NCI-H128 (cell line): ENCODE data around the gene DLG1.
"Not testable (repeated sequence)": the region's sequence is repeated elsewhere in the genome, so short reads cannot be mapped to it uniquely, and the experiment has no call there.

Experiments used
- DNase-seq: peaks from one replicate; lab custom pipeline; 2025; ENCODE audit not compliant: unreplicated experiment; lab: John Stamatoyannopoulos, UW

The DLG1 gene

DNA sequence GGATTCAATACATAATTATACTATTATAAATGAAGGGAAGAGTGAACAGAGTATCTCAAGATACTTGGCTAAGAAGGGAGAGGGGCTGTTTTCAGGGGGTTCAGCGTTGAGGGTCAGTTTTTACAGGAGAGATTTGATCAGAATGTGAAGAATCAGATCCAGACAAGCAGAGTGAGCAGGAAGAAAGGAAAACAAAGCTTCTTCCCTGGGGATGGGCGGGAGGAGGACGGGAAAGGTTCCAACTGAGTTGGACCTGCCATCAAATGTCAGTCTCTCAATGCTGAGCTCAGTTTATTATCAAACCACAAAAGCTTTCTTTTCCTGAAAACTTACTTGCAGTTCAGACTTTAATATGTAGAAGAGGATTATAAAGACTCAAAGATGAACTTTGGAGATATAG, 262.8 kb downstream of the DLG1 start:
- no peak for DNase-seq

DNA sequence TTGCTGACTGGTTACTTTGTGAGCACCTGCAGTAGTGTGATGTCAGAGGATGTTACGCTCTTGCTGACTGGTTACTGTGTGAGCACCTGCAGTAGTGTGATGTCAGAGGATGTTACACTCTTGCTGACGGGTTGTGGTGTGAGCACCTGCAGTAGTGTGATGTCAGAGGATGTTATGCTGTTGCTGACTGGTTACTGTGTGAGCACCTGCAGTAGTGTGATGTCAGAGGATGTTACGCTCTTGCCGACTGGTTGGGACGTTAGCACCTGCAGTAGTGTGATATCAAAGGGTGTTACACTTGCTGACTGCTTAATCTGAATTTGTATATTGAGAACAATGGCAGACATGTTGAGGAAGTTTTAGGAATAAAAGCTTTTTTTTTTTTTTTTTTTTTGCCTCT, 263.6 kb downstream of the DLG1 start:
- not testable (repeated sequence) for DNase-seq

DNA sequence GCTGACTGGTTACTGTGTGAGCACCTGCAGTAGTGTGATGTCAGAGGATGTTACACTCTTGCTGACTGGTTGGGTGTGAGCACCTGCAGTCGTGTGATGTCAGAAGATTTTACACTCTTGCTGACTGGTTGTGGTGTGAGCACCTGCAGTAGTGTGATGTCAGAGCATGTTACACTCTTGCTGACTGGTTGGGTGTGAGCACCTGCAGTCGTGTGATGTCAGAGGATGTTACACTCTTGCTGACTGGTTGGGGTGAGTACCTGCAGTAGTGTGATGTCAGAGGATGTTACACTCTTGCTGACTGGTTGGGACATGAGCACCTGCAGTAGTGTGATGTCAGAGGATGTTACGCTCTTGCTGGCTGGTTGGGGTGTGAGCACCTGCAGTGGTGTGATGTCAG, 264.6 kb downstream of the DLG1 start:
- DNase-seq: not testable (repeated sequence)

DNA sequence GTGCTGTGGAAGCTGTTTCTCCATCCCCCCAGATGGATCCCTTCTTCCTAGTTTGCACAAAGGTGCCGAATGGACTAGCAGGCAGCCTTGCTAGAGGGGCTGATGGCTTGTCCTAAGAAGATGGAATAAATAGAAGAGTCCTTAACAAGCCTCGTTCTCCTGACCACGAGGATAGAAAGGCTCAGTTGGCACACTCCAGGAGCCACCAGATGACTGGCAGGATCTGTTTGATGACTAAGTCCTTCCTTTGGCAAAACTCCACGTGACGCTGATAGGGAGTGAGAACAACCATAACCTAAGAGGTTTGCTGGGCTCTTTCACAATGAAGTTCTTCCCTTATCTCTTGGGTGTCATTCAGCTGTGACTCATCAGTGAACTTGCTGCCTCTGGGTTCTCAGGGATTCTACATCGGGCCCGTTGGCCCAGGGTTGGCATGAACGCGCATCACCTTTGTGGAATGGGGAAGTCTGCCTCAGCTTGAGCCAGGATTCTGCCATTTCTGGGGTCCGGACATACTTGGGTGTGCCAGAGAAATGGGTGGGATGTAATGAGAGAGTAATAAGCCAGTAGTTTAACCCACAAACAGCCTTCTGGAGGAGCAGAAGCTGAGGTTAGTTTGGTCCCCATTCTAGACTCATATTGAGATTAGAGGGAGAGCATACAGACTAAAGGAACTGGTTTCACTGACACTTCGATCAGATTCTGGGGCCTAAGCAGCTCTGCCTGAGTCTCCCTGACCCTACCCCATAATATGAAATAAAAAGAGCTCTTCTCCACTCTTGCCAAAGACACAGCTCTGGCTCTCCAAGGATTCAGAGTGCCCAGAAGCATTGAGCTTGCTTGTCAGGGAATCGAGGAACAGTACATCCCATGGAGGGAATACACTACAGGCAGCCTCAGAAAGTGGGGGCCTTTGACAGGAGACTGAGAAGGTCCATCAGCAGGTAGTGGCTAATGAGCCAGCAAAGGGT, 266.8 kb downstream of the DLG1 start:
- DNase-seq: no peak

DNA sequence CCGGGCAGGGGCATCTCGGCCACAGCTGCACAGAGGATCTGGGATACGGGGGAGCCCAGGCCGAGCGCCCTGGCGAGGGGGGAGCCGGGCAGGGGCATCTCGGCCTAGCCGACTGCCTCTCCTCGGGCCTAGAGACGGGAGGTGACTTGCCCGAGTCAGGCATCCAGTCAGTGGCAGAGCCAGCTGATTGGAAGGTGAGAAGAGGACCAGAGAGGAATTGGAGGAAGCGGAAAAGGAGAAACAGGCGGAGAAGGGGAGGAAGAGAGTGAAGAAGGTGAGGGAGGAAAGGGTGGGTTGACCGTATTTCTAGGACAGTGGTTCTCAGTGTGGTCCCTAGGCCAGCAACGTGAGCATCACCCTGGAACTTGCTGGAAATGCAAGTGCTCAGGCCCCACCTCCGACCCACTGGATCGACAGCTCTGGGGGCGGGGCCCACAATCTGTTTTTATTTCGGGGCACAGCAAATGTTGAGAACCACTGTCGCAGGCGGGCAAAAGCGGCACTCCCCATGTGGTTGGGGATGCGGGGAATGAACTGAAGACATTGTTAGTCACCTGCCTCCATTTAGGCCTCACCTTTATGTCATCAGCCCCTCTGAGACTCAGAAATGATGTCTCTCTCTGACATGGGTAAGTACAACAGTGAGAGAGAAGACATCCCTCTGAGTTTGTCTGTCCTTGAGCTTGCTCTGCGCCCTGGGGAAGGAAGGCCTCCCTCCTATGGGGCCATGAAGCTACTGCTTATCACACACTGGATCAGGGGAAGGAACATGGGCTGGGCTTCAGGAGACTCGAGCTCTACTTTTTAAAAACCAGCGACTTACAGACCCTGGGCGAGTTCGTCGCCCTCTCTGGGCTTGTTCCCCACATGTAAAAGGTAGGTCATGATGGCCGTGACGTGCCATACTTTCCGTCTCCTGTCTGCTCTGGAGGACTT, 267.8 kb downstream of the DLG1 start:
- DNase-seq: no peak

DNA sequence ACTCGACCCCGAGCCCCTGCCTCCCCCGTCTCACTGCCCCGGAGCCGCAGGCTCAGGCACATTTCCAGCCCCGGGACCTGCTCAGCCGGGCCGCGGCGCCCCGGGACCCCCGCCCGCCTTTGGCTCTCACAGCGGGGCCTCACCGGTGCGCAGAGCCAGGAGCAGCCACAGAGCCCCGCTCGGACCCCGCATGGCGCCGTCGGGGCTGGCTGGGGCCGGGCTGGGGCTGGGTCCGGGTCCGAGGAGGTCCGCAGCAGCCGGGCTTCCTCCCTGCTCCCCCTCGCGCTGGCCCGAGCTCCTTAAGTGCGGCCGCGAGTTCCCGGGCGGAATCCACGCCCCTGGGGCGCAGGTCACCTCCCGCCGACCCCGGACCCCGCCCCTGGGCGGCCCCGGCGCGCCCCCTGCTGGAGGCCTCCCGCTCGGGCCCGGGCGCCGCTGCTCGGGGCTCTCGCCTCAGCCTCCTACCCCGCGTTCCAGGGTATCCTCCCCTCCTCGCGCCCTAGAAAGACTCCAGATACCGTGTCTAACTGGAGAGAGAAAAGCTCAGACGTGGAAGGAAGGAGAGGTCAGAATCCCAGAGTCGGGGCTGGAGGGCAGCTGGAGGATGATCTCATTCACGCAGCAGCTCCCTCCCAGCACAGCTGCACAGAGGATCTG, 268.8 kb downstream of the DLG1 start, which contains the start of gene MELTF:
MELTF (minus strand) TSS at position 307 of the 657 bp plus-strand sequence; CDS start at position 192, 115 bp downstream.
- no peak for DNase-seq

DNA sequence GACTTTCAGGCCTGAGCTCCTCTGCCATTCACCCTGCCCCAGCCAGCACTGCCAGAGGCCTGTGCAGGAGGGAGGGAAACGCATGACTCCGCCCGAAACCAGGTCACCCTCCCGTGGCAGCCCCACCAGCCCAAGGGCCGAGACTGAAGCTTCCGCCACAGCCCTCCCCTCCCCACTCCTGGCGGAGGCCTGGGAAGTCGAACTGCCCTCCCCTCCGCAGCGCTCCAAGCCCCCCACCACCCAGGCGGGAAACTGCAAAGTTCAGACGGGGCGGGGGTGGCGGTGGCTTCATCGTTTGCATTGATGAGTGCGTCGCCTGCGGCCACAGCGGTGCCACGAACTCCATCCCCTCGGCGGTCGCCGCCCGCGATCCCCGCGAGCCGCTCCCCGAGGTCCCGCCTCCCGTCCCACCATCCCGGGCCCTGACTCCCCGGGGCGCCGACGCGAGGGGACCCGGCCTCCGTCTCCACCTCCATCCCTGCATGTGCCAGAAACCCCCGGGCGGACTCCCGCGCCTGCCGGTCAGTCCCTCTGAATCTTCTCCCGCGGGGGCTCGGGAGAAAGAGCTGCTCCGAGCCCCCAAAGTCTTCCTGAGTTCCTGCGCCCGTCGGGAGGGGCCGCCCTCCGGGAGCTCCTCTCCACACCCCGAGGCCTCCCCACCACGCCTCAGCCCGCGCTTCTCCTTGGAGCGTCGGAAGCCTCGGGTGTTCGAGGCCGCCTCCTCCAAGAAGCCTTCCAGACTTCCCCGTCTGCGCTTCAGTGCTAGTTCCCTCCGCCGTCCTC, 269.5 kb downstream of the DLG1 start:
- DNase-seq: no peak

DNA sequence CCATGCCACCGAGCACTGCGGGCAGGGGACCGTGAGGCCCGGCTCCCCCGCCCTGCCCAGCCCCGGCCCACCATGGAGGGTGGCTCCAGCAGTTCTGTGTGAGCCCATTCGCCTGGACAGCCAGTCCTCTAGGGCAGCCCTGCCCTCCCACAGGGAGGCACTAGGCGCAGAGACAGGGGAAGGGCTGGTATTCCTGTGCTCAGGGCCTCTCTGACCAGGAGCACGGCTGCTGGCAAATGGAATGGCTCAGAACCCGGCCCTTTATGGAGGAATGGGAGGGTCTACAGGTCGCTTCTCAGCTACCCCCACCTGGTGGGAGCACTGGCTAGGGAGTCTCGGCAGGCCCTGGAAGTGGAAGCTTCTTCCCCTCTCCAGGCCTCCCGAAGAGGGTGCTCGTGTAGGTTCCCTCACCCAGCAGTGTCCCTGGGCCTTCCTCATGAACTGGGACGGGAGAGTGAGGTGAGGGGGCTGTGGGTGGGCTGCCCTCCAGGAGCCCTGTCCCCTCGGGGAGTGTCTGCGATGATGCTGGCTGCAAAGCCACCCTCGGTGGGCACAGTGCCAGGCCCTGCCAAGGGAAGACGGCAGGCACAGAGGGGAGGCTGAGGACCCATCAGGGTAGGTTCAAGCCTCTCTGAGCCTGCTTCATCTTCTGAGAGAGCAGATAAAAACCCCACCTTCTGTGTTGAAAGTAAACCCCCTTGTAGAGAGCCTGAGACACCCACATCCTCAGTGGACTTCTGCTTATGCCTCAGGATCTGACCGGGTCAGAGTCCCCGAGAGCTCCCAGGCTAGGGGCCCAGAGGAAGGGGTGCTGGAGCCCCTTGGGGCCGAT, 270.3 kb downstream of the DLG1 start:
- DNase-seq: no peak

DNA sequence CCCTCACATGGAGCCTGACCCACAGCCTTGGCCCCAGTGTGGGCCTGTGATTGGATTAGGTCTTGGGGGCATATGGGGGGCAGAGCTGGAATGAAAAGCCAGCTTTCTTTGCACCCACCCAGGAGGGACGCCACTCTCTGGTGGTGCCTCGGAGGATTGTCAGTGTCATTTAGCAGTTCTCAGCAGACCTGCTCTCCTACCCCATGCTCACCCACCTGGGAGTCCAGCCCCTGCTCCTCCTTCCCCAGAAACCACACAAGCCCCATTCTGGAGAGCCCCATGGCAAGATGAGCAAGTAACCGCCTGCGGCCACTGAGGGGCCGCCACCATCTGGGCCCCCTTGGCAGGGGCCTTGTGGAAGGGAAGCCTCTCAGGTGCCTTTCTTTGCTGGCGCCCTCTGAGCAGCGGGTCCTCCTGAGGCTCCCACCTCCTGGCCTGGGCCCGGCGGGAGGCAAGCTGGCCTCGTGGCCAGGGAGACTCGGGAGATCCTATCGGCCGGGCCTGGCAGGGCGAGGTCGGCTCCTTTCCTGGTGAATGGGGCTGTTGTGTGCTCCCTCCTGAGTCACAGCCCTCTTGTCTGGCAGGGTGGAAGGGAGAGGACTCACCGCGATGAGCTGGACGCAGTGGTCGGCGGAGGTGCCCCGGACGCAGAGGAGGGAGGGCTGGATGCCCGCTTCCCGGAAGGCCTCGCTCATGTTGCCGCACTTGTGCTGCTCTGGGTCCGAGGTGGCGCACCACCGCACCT, 271.1 kb downstream of the DLG1 start:
- DNase-seq: no peak

DNA sequence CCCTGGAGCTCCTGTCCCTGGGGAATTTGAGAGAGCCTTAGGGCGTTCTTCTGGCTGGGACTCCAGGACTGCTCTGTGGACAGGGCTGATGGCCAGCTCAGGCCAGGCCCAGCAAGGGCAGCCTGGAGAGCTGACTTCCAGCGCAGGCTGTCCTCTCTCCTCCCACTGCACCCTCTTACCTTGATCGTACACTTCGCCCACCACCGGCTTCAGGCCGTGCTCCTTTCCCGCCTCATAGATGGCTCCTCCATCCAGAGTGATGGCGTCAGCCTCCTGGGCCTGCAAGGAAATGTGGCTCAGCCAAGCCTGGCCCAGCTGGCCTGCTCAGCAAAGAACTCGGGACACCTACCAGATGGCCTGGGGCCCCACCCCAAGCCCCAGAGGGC, 271.9 kb downstream of the DLG1 start:
- DNase-seq: no peak

DNA sequence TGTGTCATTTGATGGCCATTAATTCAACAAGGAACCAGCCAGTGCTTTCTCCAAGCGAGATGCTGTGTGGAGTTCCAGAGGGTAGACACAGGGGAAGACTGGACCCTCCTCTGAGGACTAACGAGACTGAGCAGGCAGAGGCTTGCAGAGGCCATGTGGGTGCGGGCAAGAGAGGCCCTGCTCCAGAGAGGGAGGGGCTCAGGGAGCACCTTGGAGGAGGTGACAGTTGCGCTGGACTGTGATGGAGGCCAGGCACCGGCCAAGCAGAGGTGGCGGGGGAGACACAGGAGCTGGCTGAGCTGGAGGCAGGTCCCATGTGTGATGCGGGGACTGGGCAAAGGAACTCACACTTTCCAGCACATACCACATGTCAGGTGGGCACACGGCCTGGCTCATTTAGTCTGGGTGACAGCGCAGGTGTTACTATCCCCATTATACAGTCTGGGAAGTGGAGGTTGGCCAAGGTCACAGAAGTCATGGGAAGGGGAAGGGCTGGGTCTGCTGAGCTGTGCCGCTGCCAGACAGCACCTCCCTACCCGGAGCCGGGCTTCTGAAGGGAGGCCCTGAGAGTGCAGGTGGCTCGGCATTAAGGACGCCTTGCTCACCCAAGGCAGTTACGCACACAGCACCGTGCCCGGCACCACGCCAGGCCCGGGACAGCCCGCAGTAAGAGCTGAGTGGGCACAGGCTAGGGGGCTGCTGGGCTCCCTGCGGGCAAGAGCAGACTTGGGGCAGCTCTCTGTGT, 272.5 kb downstream of the DLG1 start:
- DNase-seq: no peak

DNA sequence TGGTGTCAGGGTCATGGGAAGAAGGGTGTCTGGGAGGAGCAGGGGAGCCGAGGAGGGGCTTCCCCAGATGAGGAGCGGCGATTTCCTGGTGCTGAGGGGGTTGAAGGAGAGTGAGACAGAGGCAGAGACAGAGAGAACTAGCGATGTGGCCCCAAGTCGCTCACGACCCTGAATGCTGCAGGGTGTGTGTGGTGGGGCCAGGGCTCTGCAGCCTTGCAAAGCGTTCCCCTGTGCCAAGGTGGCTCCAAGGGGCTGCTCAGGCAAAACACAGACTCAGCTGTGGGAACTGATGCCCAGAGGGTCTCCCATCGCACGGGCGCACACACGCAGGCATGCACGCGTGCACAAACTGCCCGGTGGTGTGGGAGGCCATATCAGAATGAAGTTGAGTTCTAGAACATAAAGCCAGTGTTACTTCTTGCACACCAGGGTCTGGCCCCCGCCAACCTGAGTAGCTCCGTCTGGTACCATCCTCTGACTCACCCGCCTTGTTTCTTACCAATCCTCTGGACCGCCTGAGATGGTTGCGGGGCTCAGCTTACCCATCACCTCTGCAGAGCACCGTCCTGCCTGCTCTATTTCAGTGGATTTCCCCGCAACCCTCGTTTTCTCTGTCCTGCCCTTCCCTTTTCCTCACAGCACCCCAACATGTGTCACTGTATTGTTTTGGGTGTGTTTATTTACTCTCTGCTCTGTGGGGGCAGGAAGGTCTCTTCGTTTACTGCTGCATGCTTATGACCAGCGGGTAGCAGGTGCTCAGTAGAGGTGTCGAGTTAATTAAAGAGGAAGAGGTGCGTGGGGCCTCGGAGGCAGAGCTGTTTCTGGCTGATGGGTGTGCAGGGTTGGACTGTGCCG, 273.3 kb downstream of the DLG1 start:
- no peak for DNase-seq

DNA sequence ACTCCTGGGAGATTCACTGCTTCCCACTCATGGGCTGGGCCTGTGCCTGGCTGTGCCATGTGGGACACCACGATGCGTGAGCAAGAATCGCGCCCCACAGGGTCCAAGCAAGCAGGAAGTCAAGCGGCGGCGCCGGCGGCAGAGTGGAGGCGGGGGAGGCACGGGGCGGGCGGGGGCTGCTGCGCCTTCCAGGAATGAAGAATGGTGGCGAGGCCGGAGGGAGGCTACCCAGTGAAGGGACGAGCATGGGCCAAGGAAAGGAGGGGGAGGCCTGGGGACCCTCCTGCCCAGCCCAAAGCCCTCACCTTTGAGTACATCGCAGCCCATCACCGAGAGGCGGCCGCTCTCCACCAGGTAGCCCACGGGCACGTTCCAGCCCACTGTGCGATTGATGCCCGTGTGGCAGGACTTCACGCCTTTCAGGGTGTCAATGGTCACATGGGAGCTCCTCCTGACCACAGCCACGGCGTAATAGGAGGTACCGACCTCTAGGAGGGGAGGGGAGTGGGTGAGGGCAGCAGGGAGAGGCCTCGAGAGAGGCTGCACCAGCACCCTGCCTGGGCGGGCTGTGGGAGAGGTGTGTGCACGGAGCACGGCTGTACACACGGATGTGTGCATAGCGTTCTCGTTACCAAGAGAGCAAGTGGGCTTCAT, 274.3 kb downstream of the DLG1 start:
- DNase-seq: no peak

DNA sequence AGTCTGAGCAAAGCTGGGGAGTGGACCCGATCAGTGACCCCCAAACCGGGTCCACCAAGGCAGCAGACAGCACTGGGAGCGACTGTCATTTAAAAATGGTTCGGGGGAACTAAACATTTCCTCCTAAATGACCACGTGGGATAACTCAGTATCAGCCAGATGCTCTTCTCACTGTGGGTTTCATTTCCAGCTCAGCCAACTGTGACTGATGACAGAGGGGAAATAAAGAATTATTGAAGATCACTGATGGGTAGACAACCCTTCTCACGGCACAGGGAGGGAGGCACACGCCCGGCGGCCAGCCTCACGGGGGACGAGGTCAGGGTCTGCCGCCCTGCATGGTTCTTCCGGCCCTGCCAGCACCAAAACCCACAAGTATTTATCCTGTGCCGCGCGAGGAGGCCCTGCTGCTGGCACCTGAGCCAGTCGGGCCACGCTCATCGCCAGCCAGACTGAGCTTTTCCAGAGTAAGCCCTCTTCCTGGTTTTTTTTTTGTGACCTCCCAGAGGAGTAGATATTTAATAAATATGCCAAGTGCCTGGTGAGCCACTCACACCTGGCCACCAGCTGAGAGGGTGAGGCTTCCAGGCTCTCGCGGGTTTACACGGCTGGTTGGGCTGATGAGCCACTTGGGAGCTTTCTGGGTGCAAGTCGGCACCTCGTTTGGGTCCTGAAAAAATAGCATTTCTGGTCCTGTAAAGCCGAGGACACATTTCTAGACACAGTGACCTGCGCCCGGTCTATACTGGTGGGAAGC, 275.0 kb downstream of the DLG1 start:
- peak; percentile 60 for DNase-seq

DNA sequence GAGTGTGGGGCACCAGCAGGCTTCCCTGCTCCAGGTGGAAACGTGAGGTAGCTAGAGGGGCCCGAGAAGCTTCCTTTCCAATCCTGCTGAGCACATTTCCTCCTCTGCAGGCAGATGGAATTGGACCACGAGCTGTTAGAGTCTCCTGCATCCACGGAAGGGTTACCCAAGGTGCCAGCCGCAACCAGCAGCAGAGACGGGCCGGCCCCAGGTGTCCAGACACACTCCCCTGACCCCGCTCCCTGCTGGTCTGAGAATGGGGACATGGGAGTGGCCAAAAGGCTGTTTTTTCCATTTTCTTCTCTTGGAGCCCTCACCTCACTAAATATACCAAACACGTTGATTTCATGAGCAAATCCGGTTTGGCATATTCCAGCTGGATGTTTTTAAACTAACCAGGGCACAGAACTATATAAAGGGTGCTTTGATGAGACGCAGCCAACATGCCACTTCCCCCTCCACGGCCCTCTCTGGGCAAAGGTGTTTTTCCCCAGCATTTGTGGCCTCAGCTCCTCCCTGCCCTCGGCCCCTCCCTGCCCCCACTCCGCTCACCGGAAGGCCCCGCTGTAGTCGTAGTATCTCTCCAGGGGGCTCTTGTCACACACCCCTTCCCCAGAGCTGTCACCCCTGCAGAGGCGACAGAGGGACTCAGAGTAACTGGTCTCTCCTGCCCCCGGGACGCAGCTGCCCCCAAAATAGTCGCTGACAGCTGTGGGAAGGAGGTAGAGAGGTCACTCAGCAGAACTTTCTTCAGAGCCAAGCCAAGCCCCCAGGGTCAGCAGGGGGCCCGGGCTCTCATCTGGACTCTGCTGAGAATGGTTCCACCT, 275.8 kb downstream of the DLG1 start:
- no peak for DNase-seq
